A549 (cell line): ENCODE results near the gene ZNF804B. TPM values are rescaled to one million over a fixed set of nuclear protein-coding genes. Genes with fewer than 3 reads are reported as not detected.

Experiments used
- ATAC-seq, 2 experiments: fragments of 200-7000 bp in 1 of 2; fragments of >200 bp in 1 of 2; cut with Nextera tagmentation in 1 of 2; cut with Tn5 transposase in 1 of 2; 3 replicates each; pipeline versions ENCODE4 v1.8.0 to v1.9.1; 2018 to 2020; ENCODE audit warnings: mild to moderate bottlenecking in 1 of 2, moderate library complexity in 1 of 2
- CTCF ChIA-PET: fragments of 300-600 bp; sonication (Branson Sonifier 250); formaldehyde crosslinking; extraction: SDS; loops from one replicate; lab custom pipeline; 2021; ENCODE audit warnings: antibody characterized with exemption, inconsistent platforms; lab: Yijun Ruan, JAX
- POLR2A ChIA-PET: fragments of 350-600 bp; formaldehyde crosslinking; extraction: SDS; loops from one replicate; lab custom pipeline; 2021; ENCODE audit warnings: antibody characterized with exemption, inconsistent platforms; lab: Yijun Ruan, JAX
- DNase-seq, 2 experiments: peaks; one replicate each; pipeline versions ENCODE4 v3.0.0 to v3.0.0-alpha.2; 2011 to 2016; ENCODE audit warnings: low read depth in 1 of 2, low spot score in 1 of 2
- FAIRE-seq: peaks from 2 replicates; lab custom pipeline; 2011; peaks lifted over from hg19 to GRCh38; lab: Jason Lieb, UNC
- H3K27ac ChIP-seq, 2 experiments: fragments of >200 bp; sonication (Bioruptor Twin); formaldehyde crosslinking; 3 replicates each; pipeline ENCODE4 v1.5.1; 2016 to 2017
- H3K4me1 ChIP-seq: fragments of >200 bp; sonication (Bioruptor Twin); formaldehyde crosslinking; 3 replicates; pipeline ENCODE4 v1.6.1; 2016
- H3K4me2 ChIP-seq: fragments of >200 bp; sonication (Bioruptor Twin); formaldehyde crosslinking; 3 replicates; pipeline ENCODE4 v1.6.1; 2016
- H3K4me3 ChIP-seq: fragments of >200 bp; sonication (Bioruptor Twin); formaldehyde crosslinking; 3 replicates; pipeline ENCODE4 v1.5.1; 2016
- H3K9me3 ChIP-seq: fragments of >200 bp; sonication (Bioruptor Twin); formaldehyde crosslinking; 3 replicates; pipeline ENCODE4 v1.6.1; 2016
- CBX2 ChIP-seq: fragments of 200-600 bp; sonication (generic); IDR thresholded peaks from 2 replicates; pipeline ENCODE4 v1.6.1; 2016; ENCODE audit warnings: low read depth, mild to moderate bottlenecking, borderline replicate concordance
- CEBPB ChIP-seq, 2 experiments: fragments of >200 bp in 1 of 2; sonication (Bioruptor Twin) in 1 of 2; formaldehyde crosslinking in 1 of 2; IDR thresholded peaks; 2 replicates each; pipeline ENCODE4 v1.6.1; 2012 to 2016
- ELK1 ChIP-seq: fragments of 150-350 bp; IDR thresholded peaks from 2 replicates; pipeline ENCODE4 v1.6.1; 2014; ENCODE audit warnings: low read depth, mild to moderate bottlenecking, low read length
- EP300 ChIP-seq, 2 experiments: fragments of >200 bp; sonication (Bioruptor Twin); formaldehyde crosslinking; IDR thresholded peaks; 2 replicates in 1 of 2; 3 replicates in 1 of 2; pipeline ENCODE4 v1.6.1; 2016 to 2017
- ESRRA ChIP-seq: fragments of 150-350 bp; IDR thresholded peaks from 2 replicates; pipeline ENCODE4 v1.6.1; 2014; ENCODE audit warnings: mild to moderate bottlenecking, low read length, borderline replicate concordance
- FOSB ChIP-seq: fragments of 250-450 bp; sonication (Bioruptor Pico); IDR thresholded peaks from 2 replicates; pipeline ENCODE4 v1.5.0; 2020; ENCODE audit warnings: mild to moderate bottlenecking, moderate library complexity
- FOXS1 ChIP-seq: fragments of 250-450 bp; sonication (Bioruptor Pico); IDR thresholded peaks from 2 replicates; pipeline ENCODE4 v1.5.0; 2020; ENCODE audit warnings: mild to moderate bottlenecking, moderate library complexity
- GATA3 ChIP-seq: IDR thresholded peaks from 2 replicates; pipeline ENCODE4 v1.6.1; 2012; ENCODE audit warnings: borderline replicate concordance
- HOXA7 ChIP-seq: fragments of 250-450 bp; sonication (Bioruptor Pico); IDR thresholded peaks from 2 replicates; pipeline ENCODE4 v1.5.0; 2020; ENCODE audit warnings: mild to moderate bottlenecking, moderate library complexity
- HOXB5 ChIP-seq: fragments of 250-450 bp; sonication (Bioruptor Pico); IDR thresholded peaks from 2 replicates; pipeline ENCODE4 v1.5.0; 2020; ENCODE audit warnings: mild to moderate bottlenecking, moderate library complexity
- JUN ChIP-seq, 2 experiments: fragments of >200 bp; sonication (Bioruptor Twin); formaldehyde crosslinking; IDR thresholded peaks; 2 replicates in 1 of 2; 3 replicates in 1 of 2; pipeline ENCODE4 v1.6.1; 2016 to 2017
- MAFK ChIP-seq: fragments of 450-650 bp; IDR thresholded peaks from 2 replicates; pipeline ENCODE4 v1.6.1; 2014; ENCODE audit not compliant: partially characterized antibody
- NFE2L2 ChIP-seq: fragments of 150-350 bp; conservative IDR thresholded peaks from 2 replicates; pipeline ENCODE4 v1.6.1; 2014; ENCODE audit warnings: low read length
- NPAS2 ChIP-seq: fragments of 250-450 bp; sonication (Bioruptor Pico); IDR thresholded peaks from 2 replicates; pipeline ENCODE4 v1.8.0; 2022; ENCODE audit warnings: mild to moderate bottlenecking, moderate library complexity, borderline replicate concordance
- POLR2A ChIP-seq: IDR thresholded peaks from 2 replicates; pipeline ENCODE4 v1.6.1; 2012; ENCODE audit warnings: mild to moderate bottlenecking, low read length
- RCOR1 ChIP-seq: fragments of 150-350 bp; IDR thresholded peaks from 2 replicates; pipeline ENCODE4 v1.6.1; 2014; ENCODE audit warnings: antibody characterized with exemption, low read length, low read depth
- RFX5 ChIP-seq: fragments of 450-650 bp; IDR thresholded peaks from 2 replicates; pipeline ENCODE4 v1.7.1; 2014; ENCODE audit warnings: antibody characterized with exemption, mild to moderate bottlenecking, moderate library complexity
- RNF2 ChIP-seq: fragments of 200-600 bp; sonication (generic); IDR thresholded peaks from 2 replicates; pipeline ENCODE4 v1.6.1; 2016; ENCODE audit warnings: low read depth, mild to moderate bottlenecking, antibody characterized with exemption, moderate library complexity, borderline replicate concordance
- SMC3 ChIP-seq: fragments of >200 bp; sonication (Bioruptor Twin); formaldehyde crosslinking; IDR thresholded peaks from 3 replicates; pipeline ENCODE4 v1.6.1; 2018; ENCODE audit warnings: inconsistent platforms
- SREBF2 ChIP-seq: fragments of 450-650 bp; IDR thresholded peaks from 2 replicates; pipeline ENCODE4 v1.6.1; 2014; ENCODE audit warnings: mild to moderate bottlenecking, moderate library complexity
- TFCP2L1 ChIP-seq: fragments of 250-450 bp; sonication (Bioruptor Pico); IDR thresholded peaks from 2 replicates; pipeline ENCODE4 v1.5.0; 2021; ENCODE audit warnings: mild to moderate bottlenecking
- TP53 ChIP-seq: fragments of 250-450 bp; sonication (Bioruptor Pico); IDR thresholded peaks from 2 replicates; pipeline ENCODE4 v1.5.0; 2021; ENCODE audit warnings: mild to moderate bottlenecking, moderate library complexity
- USF2 ChIP-seq: fragments of 450-650 bp; IDR thresholded peaks from 2 replicates; pipeline ENCODE4 v1.6.1; 2014; ENCODE audit warnings: antibody characterized with exemption
- ZFP36 ChIP-seq: fragments of 450-650 bp; IDR thresholded peaks from 2 replicates; pipeline ENCODE4 v1.6.1; 2014; ENCODE audit warnings: borderline replicate concordance; ENCODE audit not compliant: partially characterized antibody
- ZNF302 ChIP-seq: fragments of 250-450 bp; sonication (Bioruptor Pico); IDR thresholded peaks from 2 replicates; pipeline ENCODE4 v1.9.0; 2021; ENCODE audit warnings: inconsistent platforms, mild to moderate bottlenecking, moderate library complexity
- polyA plus RNA-seq, 4 experiments: library from polyadenylated mRNA; depleted of rRNA in 3 of 4; stranded (reverse); fragments of >200 nt; fragmentation: RNase III in 1 of 4; extraction: RNeasy Plus Mini Kit Qiagen cat#74134 plus additional on column Dnase treatment in 1 of 4; gene quantifications; 2 replicates in 3 of 4; 3 replicates in 1 of 4; pipeline ENCODE4 v1.2.3, GENCODE V29; 2011 to 2017
- TF ChIP-seq, protein P1 (sequence below): fragments of 250-450 bp; sonication (Bioruptor Pico); IDR thresholded peaks from 2 replicates; pipeline ENCODE4 v1.5.0; 2020; ENCODE audit warnings: low read depth, mild to moderate bottlenecking, moderate library complexity

Gene ZNF804B
- polyA plus RNA-seq, 2 of the 4 experiments (the other 2 are of a cell fraction) = not detected

GRCh38 chr7:89238156-89238555 lies 478.7 kb downstream of the ZNF804B start:
- 0 out of 3 replicates have a peak, but pooled peaks cover 3% of the 10 kb centered on the region for H3K9me3 ChIP-seq
- no peak overlapping the region for H3K27ac ChIP-seq
- ChIA-PET CTCF (no interaction called here), POLR2A (no interaction called here)
- ATAC-seq (no peak), DNase-seq (no peak), FAIRE-seq (no peak)
- H3K4me1 ChIP-seq = no peaks in the 10 kb centered on the region
- no peak overlapping the region for H3K4me3 ChIP-seq
- no peak overlapping the region for H3K4me2 ChIP-seq
- TF ChIP-seq, protein P1, sequence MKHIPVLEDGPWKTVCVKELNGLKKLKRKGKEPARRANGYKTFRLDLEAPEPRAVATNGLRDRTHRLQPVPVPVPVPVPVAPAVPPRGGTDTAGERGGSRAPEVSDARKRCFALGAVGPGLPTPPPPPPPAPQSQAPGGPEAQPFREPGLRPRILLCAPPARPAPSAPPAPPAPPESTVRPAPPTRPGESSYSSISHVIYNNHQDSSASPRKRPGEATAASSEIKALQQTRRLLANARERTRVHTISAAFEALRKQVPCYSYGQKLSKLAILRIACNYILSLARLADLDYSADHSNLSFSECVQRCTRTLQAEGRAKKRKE (CRISPR knock-in tag) = no peak
- TF ChIP-seq CEBPB (IDR thresholded peaks at IDR 0.05) = no peak
- no peak for TF ChIP-seq FOXS1 (CRISPR knock-in tag)
- no peak for TF ChIP-seq CBX2
- TF ChIP-seq SREBF2 = no peak
- no peak for TF ChIP-seq NFE2L2
- TF ChIP-seq GATA3 = no peak
- no peak for TF ChIP-seq TP53 (CRISPR knock-in tag)
- TF ChIP-seq TFCP2L1 (CRISPR knock-in tag) = no peak
- TF ChIP-seq JUN (IDR thresholded peaks at IDR 0.05) = no peak
- TF ChIP-seq RFX5 = no peak
- TF ChIP-seq HOXA7 (CRISPR knock-in tag) = no peak
- TF ChIP-seq FOSB = no peak
- no peak for TF ChIP-seq MAFK
- TF ChIP-seq SMC3 = no peak
- no peak for TF ChIP-seq USF2
- TF ChIP-seq, all 56 proteins: peak for 0

GRCh38 chr7:89246196-89246595 lies 486.7 kb downstream of the ZNF804B start:
- ATAC-seq (no peak), DNase-seq (no peak), FAIRE-seq (no peak)
- ChIA-PET CTCF (interaction anchor here (1.2 kb wide), 1 partner anchor 11 kb away, joined by 3 read pairs; no protein-coding TSS in a partner anchor), POLR2A (no interaction called here)
- Histone ChIP-seq H3K4me2 (no peak overlapping the region), H3K27ac (no peak overlapping the region), H3K4me3 (no peak overlapping the region), H3K9me3 (0 out of 3 replicates have a peak, but pooled peaks cover 3% of the 10 kb centered on the region), H3K4me1 (no peaks in the 10 kb centered on the region)
- TF ChIP-seq NPAS2 (CRISPR knock-in tag) (no peak), ESRRA (no peak), ZNF302 (no peak), HOXA7 (CRISPR knock-in tag) (no peak), EP300 (IDR thresholded peaks at IDR 0.05) (no peak), CBX2 (no peak), ZFP36 (no peak), GATA3 (no peak), CEBPB (IDR thresholded peaks at IDR 0.05) (no peak), RCOR1 (no peak), HOXB5 (CRISPR knock-in tag) (no peak), POLR2A (no peak), NFE2L2 (no peak), RNF2 (no peak), ELK1 (no peak), TP53 (CRISPR knock-in tag) (no peak)
